ENCODE measurements around the gene EFNA2. TPM values are rescaled to one million over a fixed set of nuclear protein-coding genes. Genes with fewer than 3 reads are reported as not detected.

The EFNA2 gene
- total and polyA plus RNA-seq, 2 of the 8 experiments (the other 6 are each of a cell fraction or from before 2014, with no cell fraction given) = 4.0 to 7.0 TPM

DNA sequence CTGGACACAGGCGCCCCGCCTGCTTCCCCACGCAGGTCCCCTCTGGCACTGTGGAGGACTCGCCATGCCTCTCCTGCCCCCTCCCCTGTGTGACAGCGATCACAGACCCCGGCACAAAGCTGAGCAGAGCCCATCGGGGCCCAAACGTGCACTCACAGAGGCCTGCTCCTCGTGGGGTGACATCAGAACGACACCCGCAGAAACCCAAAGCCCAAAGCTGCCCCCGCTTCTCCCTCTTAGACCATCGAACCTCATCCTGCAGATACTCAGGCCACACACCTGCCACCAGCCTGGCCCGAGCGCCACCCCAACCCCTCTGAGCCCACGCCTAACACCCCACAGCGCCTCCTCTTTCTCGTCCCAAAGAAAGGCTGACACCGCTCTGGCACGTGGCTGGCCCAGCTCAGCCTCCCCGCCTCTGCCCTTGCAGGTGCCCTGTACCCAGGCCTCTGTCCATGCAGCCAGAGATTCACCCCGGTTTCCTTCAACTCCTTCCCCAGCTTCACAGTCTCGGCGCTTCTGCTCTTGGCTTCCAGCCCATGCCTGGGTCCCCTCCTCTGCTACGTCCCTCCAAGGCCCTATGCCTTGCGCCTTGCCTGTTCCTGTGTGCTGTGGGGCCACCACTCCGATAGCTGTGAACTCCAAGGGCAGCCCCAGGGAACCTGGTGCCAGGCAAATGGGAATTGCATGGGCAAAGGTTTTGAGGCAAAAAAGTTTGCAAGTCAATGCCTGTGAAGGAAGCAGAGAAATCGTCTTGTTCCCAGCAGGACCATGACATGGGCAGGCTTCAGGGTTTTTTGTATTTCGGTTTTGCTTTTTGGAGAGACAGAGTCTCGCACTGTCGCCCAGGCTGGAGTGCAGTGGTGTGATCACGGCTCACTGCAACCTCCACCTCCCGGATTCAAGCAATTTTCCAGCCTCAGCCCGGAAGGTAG lies 47.0 kb upstream of the EFNA2 start:
- H2BK120ac ChIP-seq (replicated peaks; ENCODE audit: low read depth, low read length) = no peak overlapping the region
- peak overlapping the region; percentile 65; the same call in 1 of the 2 replicates for H4K8ac ChIP-seq (ENCODE audit: extremely low read depth, insufficient read depth, low read length)
- H3K36me3 ChIP-seq (ENCODE audit: control insufficient read depth in 2 of 4, insufficient read depth in 4 of 4, low read length in 3 of 4) = peaks cover 2 to 22% (median 5%) of the 10 kb centered on the region in 4 experiments; a peak in 5 of 8 replicates
- H3K23me2 ChIP-seq (ENCODE audit: low read depth, low read length) = peaks cover 15% of the 10 kb centered on the region; the same call in 1 of the 2 replicates
- no peak overlapping the region for H3K27ac ChIP-seq (ENCODE audit: low read depth, low read length)
- peaks cover 0 to 17% (median 11%) of the 10 kb centered on the region in 4 experiments; a peak in 5 of 7 replicates for H3K4me1 ChIP-seq (replicated peaks in 1 of 4; ENCODE audit: control insufficient read depth in 3 of 4, insufficient read depth in 4 of 4, low read length in 3 of 4)
- peak overlapping the region; percentile 69 for H3K4ac ChIP-seq (replicated peaks; ENCODE audit: insufficient read length, low read depth, low read length)
- peaks cover 0 to 18% of the 10 kb centered on the region in 2 experiments for H4K20me1 ChIP-seq (replicated peaks in 1 of 2; ENCODE audit: control insufficient read depth in 1 of 2, insufficient read depth in 2 of 2, low read length in 2 of 2)
- H2BK12ac ChIP-seq (ENCODE audit: low read depth, low read length) = peak overlapping the region; percentile 85; the same call in 1 of the 2 replicates
- peak overlapping the region; percentile 15 for H4K5ac ChIP-seq (ENCODE audit: insufficient read length, low read depth, low read length)
- peak overlapping the region; percentile 78 for H3K18ac ChIP-seq (ENCODE audit: extremely low read depth, low read length)
- H2AK5ac ChIP-seq (ENCODE audit: low read depth, low read length) = no peak overlapping the region
- H2BK20ac ChIP-seq (ENCODE audit: low read length) = no peak overlapping the region
- FAIRE-seq (no peak), DNase-seq (ENCODE audit: low read depth in 1 of 2, low spot score in 2 of 2) (peak in 1 of 2 experiments; percentile 57)
- H3K23ac ChIP-seq (ENCODE audit: insufficient read length) = no peak overlapping the region
- H3K79me1 ChIP-seq (ENCODE audit: low read depth, low read length) = peaks cover 9% of the 10 kb centered on the region
- peak overlapping the region; percentile 93 for H4K91ac ChIP-seq (replicated peaks; ENCODE audit: insufficient read length, low read length)
- peaks cover 0 to 7% of the 10 kb centered on the region in 2 experiments; a peak in 1 of 4 replicates for H3K79me2 ChIP-seq (ENCODE audit: control insufficient read depth in 1 of 2, insufficient read depth in 2 of 2, low read length in 2 of 2)
- H3K56ac ChIP-seq (replicated peaks; ENCODE audit: insufficient read length, low read depth, low read length) = no peak overlapping the region
- H2AFZ ChIP-seq (ENCODE audit: low read length) = no peak overlapping the region
- H3K4me2 ChIP-seq (ENCODE audit: insufficient read depth in 1 of 2, low read depth in 2 of 2, low read length in 2 of 2) = peak overlapping the region; percentile 56 to 75
- H3K27me3 ChIP-seq (replicated peaks in 1 of 4; ENCODE audit: control insufficient read depth in 3 of 4, extremely low read depth in 1 of 4, insufficient read depth in 3 of 4, low read length in 3 of 4) = no peaks in the 10 kb centered on the region
- ChIA-PET CTCF (ENCODE audit: partially characterized antibody) (interaction anchor here (0.6 to 2.4 kb wide), 14 partner anchors 8 to 371 kb away, joined by 3 to 11 read pairs (median 3); no protein-coding TSS in a partner anchor), POLR2A (ENCODE audit: partially characterized antibody) (interaction anchor here (0.6 to 10.1 kb wide), 12 partner anchors 10 to 247 kb away, joined by 3 to 355 read pairs (median 5); partner anchors contain the start of genes CIRBP and GPX4)
- H3K9me3 ChIP-seq (ENCODE audit: insufficient read depth in 2 of 2, low read depth in 1 of 2, low read length in 1 of 2) = no peaks in the 10 kb centered on the region
- no peak overlapping the region; a peak in 1 of 7 replicates for H3K9ac ChIP-seq (replicated peaks in 1 of 4; ENCODE audit: extremely low read depth in 1 of 4, low read depth in 3 of 4, low read length in 3 of 4)
- 0 out of 2 replicates have a peak overlapping the region, but pooled peaks have one; percentile 65 for H2BK15ac ChIP-seq (ENCODE audit: low read length)
- H3K14ac ChIP-seq (ENCODE audit: insufficient read length) = no peak overlapping the region
- WGBS, 2 experiments (ENCODE audit: extremely low coverage in 1 of 2, insufficient coverage in 1 of 2, insufficient read length in 1 of 2, insufficient replicate concordance in 2 of 2, low coverage in 1 of 2, low lambda C conversion rate in 2 of 2, missing lambda C conversion rate in 1 of 2) = 76% methylated on average over 34 of the region's 34 CpGs; no CpG with 5 or more reads in 1 of the 2 experiments
- peak overlapping the region; percentile 33 to 67 (median 48); a peak in 7 of 8 replicates for H3K4me3 ChIP-seq (ENCODE audit: extremely low read depth in 1 of 4, insufficient read depth in 2 of 4, low read depth in 3 of 4, low read length in 4 of 4)
- H2BK5ac ChIP-seq (ENCODE audit: low read depth, low read length) = peak overlapping the region; percentile 75; the same call in 1 of the 2 replicates
- TF ChIP-seq BCL11A (IDR thresholded peaks at IDR 0.05; ENCODE audit: low read depth in 2 of 2, low read length in 2 of 2) (no peak), USF2 (IDR thresholded peaks at IDR 0.05; ENCODE audit: low read length) (no peak), FOSL1 (IDR thresholded peaks at IDR 0.05; ENCODE audit: insufficient read depth, low read depth, low read length) (no peak), HDAC6 (IDR thresholded peaks at IDR 0.05; ENCODE audit: low read depth, low read length) (no peak), RFX5 (IDR thresholded peaks at IDR 0.05; ENCODE audit: borderline replicate concordance, low read depth, low read length) (no peak), SP4 (IDR thresholded peaks at IDR 0.05; ENCODE audit: low read length) (no peak), TBP (IDR thresholded peaks at IDR 0.05; ENCODE audit: low read depth, low read length) (no peak), SIX5 (IDR thresholded peaks at IDR 0.05; ENCODE audit: low read depth, low read length) (no peak), SUZ12 (IDR thresholded peaks at IDR 0.05; ENCODE audit: low read length) (peak; percentile 36; the same call in 1 of the 2 replicates), BACH1 (IDR thresholded peaks at IDR 0.05; ENCODE audit: low read length) (no peak)
